ENCODE results near the gene DOCK8.

DOCK8 gene

GRCh38 chr9:312596-313320, 98.1 kb downstream of the DOCK8 start:
- DNase-seq (ENCODE audit: low read depth) = no peak

GRCh38 chr9:316382-316965, 101.8 kb downstream of the DOCK8 start:
- DNase-seq (ENCODE audit: low read depth) = no peak

- DNase-seq (ENCODE audit: low read depth) = no peak
Measured at GRCh38 chr9:318646-319045, 104.0 kb downstream of the DOCK8 start.

- DNase-seq (ENCODE audit: low read depth) = no peak
Measured at GRCh38 chr9:324971-325370, 110.3 kb downstream of the DOCK8 start.

GRCh38 chr9:326667-327066, 112.0 kb downstream of the DOCK8 start:
- no peak for DNase-seq (ENCODE audit: low read depth)

GRCh38 chr9:328453-328852, 113.8 kb downstream of the DOCK8 start:
- DNase-seq (ENCODE audit: low read depth) = no peak

- no peak for DNase-seq (ENCODE audit: low read depth)
Measured at GRCh38 chr9:331197-331596, 116.5 kb downstream of the DOCK8 start.

GRCh38 chr9:335373-335772, 120.7 kb downstream of the DOCK8 start:
- no peak for DNase-seq (ENCODE audit: low read depth)

- no peak for DNase-seq (ENCODE audit: low read depth)
Measured at GRCh38 chr9:336039-336438, 121.4 kb downstream of the DOCK8 start.

- no peak for DNase-seq (ENCODE audit: low read depth)
Measured at GRCh38 chr9:338602-339001, 123.9 kb downstream of the DOCK8 start.

GRCh38 chr9:341634-342421, 127.2 kb downstream of the DOCK8 start:
- no peak for DNase-seq (ENCODE audit: low read depth)

GRCh38 chr9:343773-344172, 129.1 kb downstream of the DOCK8 start:
- no peak for DNase-seq (ENCODE audit: low read depth)

GRCh38 chr9:346111-346571, 131.5 kb downstream of the DOCK8 start:
- no peak for DNase-seq (ENCODE audit: low read depth)

- peak; percentile 27 for DNase-seq (ENCODE audit: low read depth)
Measured at GRCh38 chr9:347667-348292, 133.1 kb downstream of the DOCK8 start.

GRCh38 chr9:350384-350783, 135.7 kb downstream of the DOCK8 start:
- DNase-seq (ENCODE audit: low read depth) = no peak

- no peak for DNase-seq (ENCODE audit: low read depth)
Measured at GRCh38 chr9:351916-352315, 137.3 kb downstream of the DOCK8 start.

- no peak for DNase-seq (ENCODE audit: low read depth)
Measured at GRCh38 chr9:353077-353476, 138.4 kb downstream of the DOCK8 start.

GRCh38 chr9:354453-354852, 139.8 kb downstream of the DOCK8 start:
- DNase-seq (ENCODE audit: low read depth) = no peak

- DNase-seq (ENCODE audit: low read depth) = peak; percentile 4
Measured at GRCh38 chr9:357560-357959, 142.9 kb downstream of the DOCK8 start.

GRCh38 chr9:362561-363273, 148.1 kb downstream of the DOCK8 start:
- DNase-seq (ENCODE audit: low read depth) = no peak

- DNase-seq (ENCODE audit: low read depth) = no peak
Measured at GRCh38 chr9:363274-363612, 148.6 kb downstream of the DOCK8 start.

- no peak for DNase-seq (ENCODE audit: low read depth)
Measured at GRCh38 chr9:365436-365835, 150.8 kb downstream of the DOCK8 start.
